LHCN-M2 (cell line): ENCODE measurements around the gene OPRM1. TPM values are rescaled to one million over a fixed set of nuclear protein-coding genes. Genes with fewer than 3 reads are reported as not detected.
"Not testable (repeated sequence)": the region's sequence is repeated elsewhere in the genome, so short reads cannot be mapped to it uniquely, and the experiment has no call there.

Experiments used
- DNase-seq: peaks from one replicate; pipeline ENCODE4 v3.0.0-alpha.2; 2012; ENCODE audit warnings: low read depth
- total RNA-seq: library from RNA; depleted of rRNA; stranded (reverse); fragments of >200 nt; gene quantifications from 2 replicates; pipeline ENCODE4 v1.2.3, GENCODE V29; 2014

Gene OPRM1
- total RNA-seq, 1 experiment from 2014 or later, result not detected

GRCh38 chr6:154140743-154141142 is 101.7 kb downstream of the OPRM1 start:
- DNase-seq, result no peak

GRCh38 chr6:154143753-154144152 is 104.7 kb downstream of the OPRM1 start:
- no peak for DNase-seq

- peak; percentile 52 for DNase-seq
These were observed 115.4 kb downstream of the OPRM1 start for GRCh38 chr6:154154389-154154967.

- peak; percentile 11 for DNase-seq
These were observed 117.3 kb downstream of the OPRM1 start for GRCh38 chr6:154156135-154156896.

- DNase-seq, result no peak
These were observed 118.0 kb downstream of the OPRM1 start for GRCh38 chr6:154157082-154157481.

- DNase-seq, result no peak
These were observed 118.7 kb downstream of the OPRM1 start for GRCh38 chr6:154157706-154158105.

- DNase-seq, result no peak
These were observed 120.1 kb downstream of the OPRM1 start for GRCh38 chr6:154159126-154159525.

- DNase-seq, result no peak
These were observed 122.6 kb downstream of the OPRM1 start for GRCh38 chr6:154161689-154162088.

GRCh38 chr6:154164397-154164796 is 125.4 kb downstream of the OPRM1 start:
- DNase-seq, result no peak

GRCh38 chr6:154165478-154165877 is 126.4 kb downstream of the OPRM1 start:
- no peak for DNase-seq

- no peak for DNase-seq
These were observed 127.1 kb downstream of the OPRM1 start for GRCh38 chr6:154166140-154166539.

GRCh38 chr6:154167126-154167525 is 128.1 kb downstream of the OPRM1 start:
- DNase-seq, result no peak

GRCh38 chr6:154169193-154169847 is 130.3 kb downstream of the OPRM1 start:
- no peak for DNase-seq

- no peak for DNase-seq
These were observed 131.1 kb downstream of the OPRM1 start for GRCh38 chr6:154170106-154170505.

GRCh38 chr6:154172393-154172792 is 133.4 kb downstream of the OPRM1 start:
- DNase-seq, result not testable (repeated sequence)

GRCh38 chr6:154179434-154179833 is 140.4 kb downstream of the OPRM1 start:
- DNase-seq, result no peak

- DNase-seq, result no peak
These were observed 148.2 kb downstream of the OPRM1 start for GRCh38 chr6:154187203-154187602.

- DNase-seq, result no peak
These were observed 148.7 kb downstream of the OPRM1 start for GRCh38 chr6:154187714-154188113.

- DNase-seq, result no peak
These were observed 157.4 kb downstream of the OPRM1 start for GRCh38 chr6:154196333-154196885.

GRCh38 chr6:154197196-154197860 is 158.3 kb downstream of the OPRM1 start:
- peak; percentile 24 for DNase-seq

GRCh38 chr6:154201688-154202087 is 162.6 kb downstream of the OPRM1 start:
- DNase-seq, result not testable (repeated sequence)

- DNase-seq, result no peak
These were observed 163.3 kb downstream of the OPRM1 start for GRCh38 chr6:154202339-154202738.
